NOMO-1 (cell line): Measurements from ENCODE around the gene MARCKSL1.
A peak's percentile ranks its signal among the peaks of the same experiment; 100 is the strongest.
"Not testable (repeated sequence)": the region's sequence is repeated elsewhere in the genome, so short reads cannot be mapped to it uniquely, and the experiment has no call there.

Experiments
- DNase-seq, 2 experiments: peaks; one replicate each; lab custom pipeline; 2025; ENCODE audit not compliant: unreplicated experiment in 2 of 2; lab: John Stamatoyannopoulos, UW

MARCKSL1 gene

GRCh38 chr1:32335790-32336590 is at the start of gene MARCKSL1:
Gene MARCKSL1, minus strand, starts transcription at chr1:32336233. Its CDS starts 200 bp downstream, at chr1:32336033.
- DNase-seq: peak; percentile 57 to 70

GRCh38 chr1:32380057-32380456 is 44.0 kb upstream of the MARCKSL1 start:
- DNase-seq: no peak

GRCh38 chr1:32377541-32378220 is 41.6 kb upstream of the MARCKSL1 start:
- no peak for DNase-seq

GRCh38 chr1:32376199-32376598 is 40.2 kb upstream of the MARCKSL1 start:
- no peak for DNase-seq

- no peak for DNase-seq
These were observed 38.1 kb upstream of the MARCKSL1 start for GRCh38 chr1:32373996-32374592.

- DNase-seq: peak; percentile 27 to 42
These were observed 36.2 kb upstream of the MARCKSL1 start for GRCh38 chr1:32372149-32372756.

- DNase-seq: no peak
These were observed 32.0 kb upstream of the MARCKSL1 start for GRCh38 chr1:32367912-32368635.

- no peak for DNase-seq
These were observed 29.4 kb upstream of the MARCKSL1 start for GRCh38 chr1:32365445-32365844.

GRCh38 chr1:32364836-32365235 is 28.8 kb upstream of the MARCKSL1 start:
- DNase-seq: no peak

GRCh38 chr1:32363713-32364112 is 27.7 kb upstream of the MARCKSL1 start:
- no peak for DNase-seq

- DNase-seq: no peak
These were observed 26.7 kb upstream of the MARCKSL1 start, which contains the start of the genes FAM229A and TSSK3 for GRCh38 chr1:32362474-32363313. Gene FAM229A, minus strand, starts transcription at chr1:32362485. Its CDS starts 394 bp downstream, at chr1:32362091. Gene TSSK3, plus strand, starts transcription at chr1:32362539. Its CDS starts 163 bp downstream, at chr1:32362702.

GRCh38 chr1:32361674-32362473 is 25.8 kb upstream of the MARCKSL1 start:
- no peak for DNase-seq

- DNase-seq: no peak
These were observed 25.3 kb upstream of the MARCKSL1 start for GRCh38 chr1:32361308-32361673.

GRCh38 chr1:32358435-32358834 is 22.4 kb upstream of the MARCKSL1 start:
- no peak for DNase-seq

GRCh38 chr1:32357614-32358013 is 21.6 kb upstream of the MARCKSL1 start:
- no peak for DNase-seq

GRCh38 chr1:32356478-32356877 is 20.4 kb upstream of the MARCKSL1 start:
- DNase-seq: no peak

GRCh38 chr1:32355778-32356177 is 19.7 kb upstream of the MARCKSL1 start:
- not testable (repeated sequence) for DNase-seq

- no peak for DNase-seq
These were observed 18.0 kb upstream of the MARCKSL1 start for GRCh38 chr1:32353886-32354570.
